GM21360 (cell line): ENCODE measurements around the gene ABCC4.
A peak's percentile ranks its signal among the peaks of the same experiment; 100 is the strongest.

Experiments
- ATAC-seq: cut with Tn5 transposase; IDR thresholded peaks from one replicate; pipeline ENCODE4 v1.9.1; 2021; ENCODE audit warnings: mild to moderate bottlenecking, moderate library complexity; ENCODE audit not compliant: unreplicated experiment

ABCC4 gene

GRCh38 chr13:95073747-95074311 is 227.4 kb downstream of the ABCC4 start:
- ATAC-seq, result no peak

GRCh38 chr13:95067303-95067702 is 233.9 kb downstream of the ABCC4 start:
- ATAC-seq, result no peak

GRCh38 chr13:95060014-95060519 is 241.2 kb downstream of the ABCC4 start:
- ATAC-seq, result no peak

- no peak for ATAC-seq
Measured at GRCh38 chr13:95059306-95059705, 241.9 kb downstream of the ABCC4 start.

GRCh38 chr13:95058680-95059079 is 242.6 kb downstream of the ABCC4 start:
- ATAC-seq, result no peak

GRCh38 chr13:95056266-95056665 is 245.0 kb downstream of the ABCC4 start:
- ATAC-seq, result no peak

GRCh38 chr13:95050800-95051615 is 250.2 kb downstream of the ABCC4 start:
- peak; percentile 58 for ATAC-seq

- no peak for ATAC-seq
Measured at GRCh38 chr13:95049772-95050171, 251.5 kb downstream of the ABCC4 start.

GRCh38 chr13:95044452-95045205 is 256.6 kb downstream of the ABCC4 start:
- ATAC-seq, result no peak

- no peak for ATAC-seq
Measured at GRCh38 chr13:95039415-95039814, 261.8 kb downstream of the ABCC4 start.

GRCh38 chr13:95038949-95039348 is 262.3 kb downstream of the ABCC4 start:
- ATAC-seq, result no peak

- ATAC-seq, result no peak
Measured at GRCh38 chr13:95035311-95036109, 265.7 kb downstream of the ABCC4 start.

GRCh38 chr13:95033890-95034289 is 267.4 kb downstream of the ABCC4 start:
- peak; percentile 79 for ATAC-seq

GRCh38 chr13:95032121-95032520 is 269.1 kb downstream of the ABCC4 start:
- ATAC-seq, result no peak

GRCh38 chr13:95030821-95031343 is 270.4 kb downstream of the ABCC4 start:
- no peak for ATAC-seq

GRCh38 chr13:95027638-95028037 is 273.6 kb downstream of the ABCC4 start:
- ATAC-seq, result no peak

- no peak for ATAC-seq
Measured at GRCh38 chr13:95025116-95025515, 276.1 kb downstream of the ABCC4 start.

- ATAC-seq, result no peak
Measured at GRCh38 chr13:95023405-95023804, 277.8 kb downstream of the ABCC4 start.

- ATAC-seq, result no peak
Measured at GRCh38 chr13:95020298-95020987, 280.8 kb downstream of the ABCC4 start.

GRCh38 chr13:95019886-95020285 is 281.4 kb downstream of the ABCC4 start:
- no peak for ATAC-seq
